ENCODE results near the gene MRPL2. TPM values are rescaled to one million over a fixed set of nuclear protein-coding genes. Genes with fewer than 3 reads are reported as not detected.
A peak's percentile ranks its signal among the peaks of the same experiment; 100 is the strongest.

Gene MRPL2
- total RNA-seq, 4 donors from 2014 or later = 19.0 to 37.9 (median 27.3) TPM

GRCh38 chr6:43070028-43070632, 10.9 kb upstream of the MRPL2 start:
- TF ChIP-seq CTCF (IDR thresholded peaks at IDR 0.05) = no peak
- TF ChIP-seq POLR2A (IDR thresholded peaks at IDR 0.05) = no peak
- 47 to 53% methylated on average over 6 of the region's 6 CpGs for WGBS, 2 donors
- H3K4me3 ChIP-seq (ENCODE audit: low read depth, poor library complexity, severe bottlenecking) = no peak overlapping the region
- DNase-seq (ENCODE audit: low spot score in 2 of 2) = no peak
- intact Hi-C loops (cut with DNase I; ENCODE audit: low total_unique reads) = no loop called here

GRCh38 chr6:43062818-43063217, 3.6 kb upstream of the MRPL2 start:
- TF ChIP-seq CTCF (IDR thresholded peaks at IDR 0.05) = no peak
- TF ChIP-seq POLR2A (IDR thresholded peaks at IDR 0.05) = no peak
- 86 to 93% methylated on average over 11 to 12 of the region's 12 CpGs for WGBS, 2 donors
- DNase-seq (ENCODE audit: low spot score in 2 of 2) = no peak
- intact Hi-C loops (cut with DNase I; ENCODE audit: low total_unique reads) = no loop called here
- no peak overlapping the region for H3K4me3 ChIP-seq (ENCODE audit: low read depth, poor library complexity, severe bottlenecking)

- no peak for DNase-seq (ENCODE audit: low spot score in 2 of 2)
- intact Hi-C loops (cut with DNase I; ENCODE audit: low total_unique reads) = no loop called here
- no peak overlapping the region for H3K4me3 ChIP-seq (ENCODE audit: low read depth, poor library complexity, severe bottlenecking)
- TF ChIP-seq CTCF (IDR thresholded peaks at IDR 0.05) (no peak), POLR2A (IDR thresholded peaks at IDR 0.05) (no peak)
- WGBS, 2 donors = 54 to 75% methylated on average over 2 of the region's 2 CpGs
Observed at GRCh38 chr6:43061861-43062260, 2.6 kb upstream of the MRPL2 start.

- no peak for DNase-seq (ENCODE audit: low spot score in 2 of 2)
- WGBS, 2 donors = 89 to 92% methylated on average over 10 to 12 of the region's 12 CpGs
- TF ChIP-seq POLR2A (IDR thresholded peaks at IDR 0.05) = no peak
- intact Hi-C loops (cut with DNase I; ENCODE audit: low total_unique reads) = no loop called here
- no peak overlapping the region for H3K4me3 ChIP-seq (ENCODE audit: low read depth, poor library complexity, severe bottlenecking)
Observed at GRCh38 chr6:43060755-43061633, 1.8 kb upstream of the MRPL2 start.

GRCh38 chr6:43060034-43060754, 960 bp upstream of the MRPL2 start:
- TF ChIP-seq POLR2A (IDR thresholded peaks at IDR 0.05) (no peak), CTCF (IDR thresholded peaks at IDR 0.05) (no peak)
- 9 to 10% methylated on average over 13 to 15 of the region's 15 CpGs for whole genome bisulfite sequencing, 2 donors
- H3K4me3 ChIP-seq (ENCODE audit: low read depth, poor library complexity, severe bottlenecking) = peak overlapping the region; percentile 58
- no peak for DNase-seq (ENCODE audit: low spot score in 2 of 2)
- intact Hi-C loops (cut with DNase I; ENCODE audit: low total_unique reads) = no loop called here

- 63 to 76% methylated on average over 1 of the region's 1 CpG for WGBS, 2 donors
- no peak for TF ChIP-seq CTCF (IDR thresholded peaks at IDR 0.05)
- no peak for TF ChIP-seq POLR2A (IDR thresholded peaks at IDR 0.05)
Observed at GRCh38 chr6:43058531-43058930, 703 bp downstream of the MRPL2 start.

More at GRCh38 chr6:43058531-43058930, 703 bp downstream of the MRPL2 start:
- H3K4me3 ChIP-seq (ENCODE audit: low read depth, poor library complexity, severe bottlenecking) = peak overlapping the region; percentile 94
- intact Hi-C loops (cut with DNase I; ENCODE audit: low total_unique reads) = no loop called here
- DNase-seq (ENCODE audit: low spot score in 2 of 2) = no peak
